ENCODE measurements around the gene RBBP6.

Gene RBBP6

GRCh38 chr16:24509536-24509935, 29.8 kb upstream of the RBBP6 start:
- H3K27ac Mint-ChIP-seq, result no peak overlapping the region
- no peaks in the 10 kb centered on the region for H3K36me3 Mint-ChIP-seq (ENCODE audit: low read depth)
- no peak overlapping the region for H3K4me3 Mint-ChIP-seq
- peaks cover 27% of the 10 kb centered on the region for H3K27me3 Mint-ChIP-seq (ENCODE audit: low read depth)
- no peaks in the 10 kb centered on the region for H3K9me3 Mint-ChIP-seq
- H3K4me1 Mint-ChIP-seq, result no peaks in the 10 kb centered on the region
- TF ChIP-seq CTCF (IDR thresholded peaks at IDR 0.05; ENCODE audit: unreplicated experiment in 3 of 3), result no peak

GRCh38 chr16:24511174-24511573, 28.2 kb upstream of the RBBP6 start:
- Mint-ChIP-seq H3K4me3 (no peak overlapping the region), H3K9me3 (no peaks in the 10 kb centered on the region), H3K27ac (no peak overlapping the region), H3K36me3 (ENCODE audit: low read depth) (no peaks in the 10 kb centered on the region), H3K27me3 (ENCODE audit: low read depth) (peaks cover 28% of the 10 kb centered on the region), H3K4me1 (no peaks in the 10 kb centered on the region)
- TF ChIP-seq CTCF (IDR thresholded peaks at IDR 0.05; ENCODE audit: unreplicated experiment in 3 of 3), result no peak

- H3K36me3 Mint-ChIP-seq (ENCODE audit: low read depth), result no peaks in the 10 kb centered on the region
- no peak overlapping the region for H3K4me3 Mint-ChIP-seq
- H3K27me3 Mint-ChIP-seq (ENCODE audit: low read depth), result peaks cover 30% of the 10 kb centered on the region
- H3K9me3 Mint-ChIP-seq, result no peaks in the 10 kb centered on the region
- H3K4me1 Mint-ChIP-seq, result peaks cover under 1% of the 10 kb centered on the region
- no peak for TF ChIP-seq CTCF (IDR thresholded peaks at IDR 0.05; ENCODE audit: unreplicated experiment in 3 of 3)
- no peak overlapping the region for H3K27ac Mint-ChIP-seq
These were observed 27.6 kb upstream of the RBBP6 start for GRCh38 chr16:24511792-24512191.

- no peak for TF ChIP-seq CTCF (IDR thresholded peaks at IDR 0.05; ENCODE audit: unreplicated experiment in 3 of 3)
- H3K27ac Mint-ChIP-seq, result no peak overlapping the region
- H3K4me1 Mint-ChIP-seq, result peaks cover 6% of the 10 kb centered on the region
- H3K27me3 Mint-ChIP-seq (ENCODE audit: low read depth), result peaks cover 25% of the 10 kb centered on the region
- no peaks in the 10 kb centered on the region for H3K36me3 Mint-ChIP-seq (ENCODE audit: low read depth)
- no peak overlapping the region for H3K4me3 Mint-ChIP-seq
- H3K9me3 Mint-ChIP-seq, result no peaks in the 10 kb centered on the region
These were observed 25.3 kb upstream of the RBBP6 start for GRCh38 chr16:24514096-24514495.

- Mint-ChIP-seq H3K27ac (no peak overlapping the region), H3K9me3 (no peaks in the 10 kb centered on the region), H3K4me1 (peaks cover 6% of the 10 kb centered on the region), H3K27me3 (ENCODE audit: low read depth) (peaks cover 21% of the 10 kb centered on the region), H3K36me3 (ENCODE audit: low read depth) (no peaks in the 10 kb centered on the region), H3K4me3 (no peak overlapping the region)
- TF ChIP-seq CTCF (IDR thresholded peaks at IDR 0.05; ENCODE audit: unreplicated experiment in 3 of 3), result no peak
These were observed 24.2 kb upstream of the RBBP6 start for GRCh38 chr16:24515186-24515585.

- H3K4me3 Mint-ChIP-seq, result peak overlapping the region in 1 of 3 experiments; percentile 2
- peaks cover 21% of the 10 kb centered on the region for H3K27me3 Mint-ChIP-seq (ENCODE audit: low read depth)
- H3K9me3 Mint-ChIP-seq, result no peaks in the 10 kb centered on the region
- no peak overlapping the region for H3K27ac Mint-ChIP-seq
- H3K4me1 Mint-ChIP-seq, result peaks cover 6% of the 10 kb centered on the region
- TF ChIP-seq CTCF (IDR thresholded peaks at IDR 0.05; ENCODE audit: unreplicated experiment in 3 of 3), result peak; percentile 83 to 90 (median 90)
- H3K36me3 Mint-ChIP-seq (ENCODE audit: low read depth), result no peaks in the 10 kb centered on the region
These were observed 22.3 kb upstream of the RBBP6 start for GRCh38 chr16:24516900-24517669.
